Activated T-cell treated with anti-CD3 and anti-CD28 coated beads for 48 hours (primary cell): ENCODE data around the gene PCBP1.
"Not testable (repeated sequence)": the region's sequence is repeated elsewhere in the genome, so short reads cannot be mapped to it uniquely, and the experiment has no call there.

Experiments
- DNase-seq: peaks from one replicate; pipeline ENCODE4 v3.0.0-alpha.2; 2020; ENCODE audit warnings: low read depth

Gene PCBP1

DNA sequence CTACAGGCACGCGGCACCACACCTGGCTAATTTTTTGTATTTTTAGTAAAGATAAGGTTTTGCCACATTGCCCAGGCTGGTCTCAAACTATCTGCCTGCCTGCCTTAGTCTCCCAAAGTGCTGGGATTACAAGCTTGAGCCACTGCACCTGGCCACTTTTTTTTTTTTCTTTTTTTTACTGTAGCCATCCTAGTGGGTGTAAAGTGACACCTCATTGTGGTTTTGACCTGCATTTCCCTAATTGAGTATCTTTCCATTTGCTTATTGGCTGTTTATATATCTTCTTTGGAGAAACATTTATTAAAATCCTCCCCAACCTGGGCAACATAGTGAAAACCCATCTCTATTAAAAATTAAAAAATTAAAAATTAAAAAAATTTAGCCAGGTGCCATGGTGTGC, 12.0 kb downstream of the PCBP1 start:
- DNase-seq = no peak

- no peak for DNase-seq
Observed at GRCh38 chr2:70101174-70101573, 13.9 kb downstream of the PCBP1 start.

- DNase-seq = not testable (repeated sequence)
Observed at GRCh38 chr2:70101686-70102085, 14.4 kb downstream of the PCBP1 start.

GRCh38 chr2:70102323-70102905, 15.1 kb downstream of the PCBP1 start:
- DNase-seq = not testable (repeated sequence)

DNA sequence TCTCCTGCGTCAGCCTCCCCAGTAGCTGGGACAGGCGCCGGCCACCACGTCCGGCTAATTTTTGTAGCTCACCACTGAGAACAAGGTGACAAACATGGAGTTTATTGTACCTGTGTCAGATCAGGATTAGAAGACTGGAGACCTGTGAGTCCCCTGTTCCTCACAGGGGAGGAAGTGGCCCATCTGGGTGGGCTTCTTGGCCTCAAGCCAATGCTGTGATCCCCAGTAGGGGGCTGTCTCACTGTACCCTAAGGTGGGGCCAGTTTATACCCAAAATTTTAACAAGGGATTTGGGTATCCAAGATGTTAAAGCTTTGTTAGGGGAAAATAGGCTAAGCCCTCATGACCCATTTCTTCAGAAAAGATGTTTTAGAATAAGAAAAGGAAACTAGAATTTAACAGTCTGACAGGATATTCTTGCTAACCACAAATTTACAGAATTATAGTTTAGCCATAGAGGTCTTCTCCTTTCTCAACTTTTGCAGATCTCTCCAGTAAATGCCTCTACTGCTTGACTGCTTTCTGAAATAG, 16.3 kb downstream of the PCBP1 start:
- DNase-seq = no peak

GRCh38 chr2:70104231-70105111, 17.2 kb downstream of the PCBP1 start:
- peak; percentile 38 for DNase-seq

DNA sequence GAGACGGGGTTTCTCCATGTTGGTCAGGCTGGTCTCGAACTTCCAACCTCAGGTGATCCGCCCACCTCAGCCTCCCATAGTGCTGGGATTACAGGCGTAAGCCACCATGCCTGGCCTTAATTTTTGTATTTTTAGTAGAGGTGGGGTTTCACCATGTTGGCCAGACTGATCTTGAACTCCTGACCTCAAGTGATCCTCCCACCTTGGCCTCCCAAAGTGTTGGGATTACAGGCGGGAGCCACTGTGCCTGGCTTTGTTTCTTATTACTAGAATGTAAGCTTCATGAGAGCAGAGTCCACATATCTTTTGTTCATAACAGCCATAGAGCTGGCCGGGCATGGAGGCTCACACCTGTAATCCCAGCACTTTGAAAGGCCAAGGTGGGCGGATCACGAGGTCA, 18.9 kb downstream of the PCBP1 start:
- DNase-seq = not testable (repeated sequence)

DNA sequence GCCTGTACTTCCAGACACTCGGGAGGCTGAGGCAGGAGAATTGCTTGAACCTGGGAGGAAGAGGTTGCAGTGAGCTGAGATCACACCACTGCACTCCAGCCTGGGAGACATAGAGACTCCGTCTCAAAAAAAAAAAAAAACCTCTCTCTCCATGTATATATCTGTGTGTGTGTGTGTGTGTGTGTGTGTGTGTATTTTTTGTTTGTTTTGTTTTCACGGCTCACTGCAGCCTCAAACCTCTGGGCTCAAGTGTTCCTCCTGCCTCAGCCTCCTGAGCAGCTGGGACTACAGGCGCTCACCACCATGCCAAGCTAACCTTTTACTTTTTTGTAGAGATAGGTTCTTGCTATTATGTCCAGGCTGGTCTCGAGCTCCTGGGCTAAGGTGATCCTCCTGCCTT, 23.1 kb downstream of the PCBP1 start:
- DNase-seq = not testable (repeated sequence)

DNA sequence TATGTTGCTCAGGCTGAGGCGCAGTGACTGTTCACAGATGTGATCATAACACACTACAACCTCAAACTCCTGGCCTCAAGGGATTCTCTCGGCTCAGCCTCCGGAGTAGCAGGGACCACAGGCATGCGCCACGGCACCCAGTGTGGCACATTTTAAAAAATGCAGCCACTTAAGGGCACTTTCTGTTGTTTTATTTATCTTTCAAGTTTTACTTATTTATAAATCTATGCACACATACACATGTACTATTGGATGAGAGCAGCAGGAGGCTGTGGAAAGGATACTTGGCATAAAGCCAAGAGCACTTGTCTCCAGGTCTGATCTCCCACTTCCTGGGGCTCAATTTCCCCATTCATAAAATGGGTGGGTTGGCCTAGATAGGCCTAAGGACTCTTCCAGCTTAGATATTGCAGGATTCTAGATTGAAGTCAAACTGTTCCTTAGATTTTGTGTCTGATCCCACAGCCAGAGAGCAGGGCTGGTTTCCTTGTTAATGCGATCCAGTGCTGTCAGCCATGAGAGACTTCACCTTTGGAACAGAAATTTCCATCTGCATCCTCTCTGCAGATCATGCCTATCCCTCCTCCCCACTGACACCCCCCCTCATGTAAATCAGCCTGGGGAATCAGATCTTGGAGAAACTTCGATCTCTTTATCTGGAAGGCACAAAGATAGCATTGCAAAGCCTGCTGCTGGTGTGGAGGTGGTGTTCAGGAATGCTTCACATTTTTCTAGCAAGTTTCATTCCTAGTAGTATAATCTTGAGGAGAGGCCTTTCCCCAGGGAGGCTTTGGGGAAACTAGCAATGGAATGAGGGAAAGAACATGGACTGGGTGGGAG, 24.7 kb downstream of the PCBP1 start:
- no peak for DNase-seq

- DNase-seq = no peak
Observed at GRCh38 chr2:70113359-70114070, 26.2 kb downstream of the PCBP1 start.

GRCh38 chr2:70115646-70116442, 28.6 kb downstream of the PCBP1 start:
- DNase-seq = no peak

GRCh38 chr2:70116936-70117552, 29.8 kb downstream of the PCBP1 start:
- DNase-seq = no peak

DNA sequence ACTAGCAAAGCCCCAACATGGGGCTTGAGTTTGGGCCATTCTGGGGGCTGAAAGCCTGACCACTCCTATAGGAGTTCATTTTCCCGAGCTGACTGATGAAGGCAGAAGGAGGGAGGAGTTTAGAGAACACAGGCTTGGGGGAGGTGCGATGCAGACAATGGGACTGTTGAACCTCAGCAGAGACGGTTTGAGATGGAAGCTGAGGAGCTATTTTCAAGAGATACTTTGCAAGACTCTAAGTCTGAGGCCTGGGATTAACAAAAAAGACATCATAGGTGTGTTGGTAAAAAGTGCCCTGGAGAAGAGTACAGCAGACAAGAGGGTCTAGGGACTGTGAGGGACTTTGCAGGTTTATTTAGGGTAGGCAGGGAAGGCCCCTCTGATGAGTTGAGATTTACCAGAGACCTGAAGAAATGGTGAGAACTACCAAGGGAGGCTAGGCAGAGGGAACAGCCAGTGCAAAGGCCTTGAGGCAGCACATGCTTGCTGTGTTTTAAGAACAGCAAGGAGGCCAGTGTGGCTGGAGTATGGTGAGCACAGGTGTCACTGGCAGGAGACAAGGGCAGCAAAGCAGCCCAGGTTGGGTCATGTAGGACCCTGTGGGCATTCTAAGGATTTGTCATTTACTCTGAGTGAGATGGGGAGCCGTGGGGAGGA, 31.6 kb downstream of the PCBP1 start:
- DNase-seq = no peak

- no peak for DNase-seq
Observed at GRCh38 chr2:70121627-70122372, 34.5 kb downstream of the PCBP1 start.

- DNase-seq = no peak
Observed at GRCh38 chr2:70122470-70122869, 35.2 kb downstream of the PCBP1 start.

- no peak for DNase-seq
Observed at GRCh38 chr2:70123051-70123828, 36.0 kb downstream of the PCBP1 start.

GRCh38 chr2:70123829-70124116, 36.5 kb downstream of the PCBP1 start:
- DNase-seq = no peak

DNA sequence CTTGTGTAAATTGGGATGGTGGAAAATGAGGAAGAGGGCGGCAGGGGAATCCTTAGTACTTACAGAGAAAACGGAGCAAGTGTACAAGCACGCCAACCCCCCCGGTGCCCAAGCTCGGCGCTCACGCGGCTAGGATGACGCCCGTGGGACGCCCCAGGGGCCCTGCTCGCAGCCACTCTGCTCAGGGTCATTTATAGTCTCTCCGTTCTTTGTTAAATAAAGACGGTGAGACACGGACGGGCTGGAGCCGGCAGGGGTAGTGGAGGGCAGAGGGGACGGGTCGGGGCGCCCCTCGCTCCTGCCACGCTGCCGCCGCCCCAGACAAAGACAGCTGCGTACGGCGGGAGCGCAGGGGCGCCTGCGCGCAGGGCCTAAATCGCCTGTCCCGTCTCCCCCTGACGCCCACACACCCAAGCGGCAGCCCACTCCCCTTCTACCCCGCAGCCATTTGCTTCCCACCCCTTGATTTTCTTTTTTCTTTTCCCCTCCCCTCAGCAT, 37.8 kb downstream of the PCBP1 start:
- DNase-seq = no peak
